Endometrium (tissue), 2 donors: Measurements from ENCODE around the gene CREB3L4.
"Not testable (repeated sequence)": the region's sequence is repeated elsewhere in the genome, so short reads cannot be mapped to it uniquely, and the experiment has no call there.

Experiments used
- FAIRE-seq: peaks from 2 replicates; lab custom pipeline; 2012; peaks lifted over from hg19 to GRCh38; lab: Jason Lieb, UNC
- donor health status: control.
- donor health status: control.

CREB3L4 gene

DNA sequence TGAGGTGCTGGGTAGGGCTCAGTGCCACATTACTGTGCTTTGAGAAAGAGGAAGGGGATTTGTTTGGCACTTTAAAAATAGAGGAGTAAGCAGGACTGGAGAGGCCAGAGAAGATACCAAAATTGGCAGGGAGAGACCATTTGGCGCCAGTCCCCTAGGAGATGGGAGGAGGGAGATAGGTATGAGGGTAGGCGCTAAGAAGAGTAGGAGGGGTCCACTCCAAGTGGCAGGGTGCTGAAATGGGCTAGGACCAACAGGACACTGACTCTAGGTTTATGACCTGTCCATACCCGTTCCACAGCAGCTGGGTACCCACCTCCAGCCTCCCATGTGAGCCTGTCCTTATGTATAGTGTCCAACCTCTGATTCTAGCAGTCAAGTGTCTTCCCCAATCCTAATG lies 8.2 kb upstream of the CREB3L4 start:
- no peak for FAIRE-seq

DNA sequence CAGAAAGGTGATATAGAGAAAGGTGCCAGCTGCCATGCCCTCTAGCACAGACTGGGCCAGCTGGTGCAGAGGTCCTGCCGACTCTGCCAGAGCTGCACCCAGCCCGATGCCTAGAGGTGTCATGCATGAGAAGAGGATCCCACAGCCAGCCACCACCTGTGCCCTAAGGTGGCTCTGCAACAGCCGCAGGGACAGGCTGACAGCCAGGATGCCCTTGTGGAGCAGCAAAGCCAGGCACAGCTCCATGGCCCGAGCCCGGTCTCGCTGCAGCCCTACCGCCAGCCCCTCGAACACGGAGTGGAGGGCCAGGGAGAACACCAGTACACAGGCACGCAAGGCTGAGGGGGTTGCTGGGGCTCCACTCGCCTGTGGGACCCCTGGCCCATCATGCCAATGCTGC lies 7.5 kb upstream of the CREB3L4 start:
- FAIRE-seq: no peak

DNA sequence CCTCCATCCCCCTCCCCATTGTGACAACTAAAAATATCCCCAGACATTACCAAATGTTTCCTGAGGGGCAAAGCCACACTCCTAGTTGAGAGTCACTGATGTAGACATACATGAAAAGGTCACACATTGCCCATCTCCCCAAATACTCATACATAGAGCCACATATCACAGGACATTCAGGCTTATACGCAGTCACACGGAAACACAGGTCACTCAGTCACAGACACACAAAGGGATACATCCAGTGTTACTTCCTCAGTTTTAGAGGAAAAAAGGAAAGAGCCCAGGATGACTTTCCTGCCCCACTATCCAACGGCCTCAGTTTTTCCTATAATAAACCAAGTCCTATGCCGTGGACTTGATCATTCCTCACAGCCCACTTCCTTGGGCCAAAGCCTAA lies 6.3 kb upstream of the CREB3L4 start:
- no peak for FAIRE-seq

DNA sequence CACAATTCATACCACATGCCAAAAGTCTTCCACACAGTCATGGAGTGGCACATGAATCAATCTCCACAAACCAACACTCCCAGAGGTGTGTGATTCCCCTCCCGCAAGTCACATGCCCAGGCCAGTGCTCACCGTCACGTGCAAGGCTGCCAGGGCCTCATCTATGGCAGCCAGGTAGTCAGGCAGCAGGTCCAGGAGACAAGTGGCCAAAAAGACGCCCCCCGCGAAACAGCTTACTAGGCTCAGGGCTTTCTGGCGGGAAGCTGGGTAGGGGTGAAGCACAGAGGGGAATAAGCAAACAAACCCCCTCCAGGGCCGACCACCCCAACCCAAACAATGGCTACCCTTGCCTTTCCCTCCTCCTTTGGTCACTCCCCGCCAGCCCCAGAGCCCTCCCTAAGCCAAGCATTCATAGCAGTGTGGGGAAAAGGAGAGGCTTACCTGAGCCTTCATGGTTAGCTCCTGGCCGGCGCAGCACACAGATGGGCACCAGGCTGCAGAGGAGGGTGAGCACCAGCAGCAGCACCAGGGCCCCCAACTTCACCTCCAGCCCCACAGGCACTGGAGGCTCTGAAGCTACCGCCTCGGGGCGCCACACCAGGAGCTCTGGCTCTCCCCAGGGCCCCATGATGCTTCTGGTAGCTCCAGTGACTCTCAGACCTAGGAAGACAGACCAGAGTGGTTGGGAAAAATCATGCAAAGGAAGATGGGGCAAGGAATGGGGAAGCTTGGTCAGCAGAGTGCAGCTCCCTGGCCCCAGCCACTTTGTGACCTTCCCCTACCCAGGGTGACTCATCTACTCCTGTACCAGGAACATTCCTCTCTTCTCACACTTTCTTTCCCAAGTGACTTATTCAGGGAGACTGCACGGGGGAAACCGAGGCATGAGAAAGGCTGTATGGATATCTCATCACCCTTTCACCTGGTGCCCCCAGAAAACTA lies 5.3 kb upstream of the CREB3L4 start:
- no peak for FAIRE-seq

DNA sequence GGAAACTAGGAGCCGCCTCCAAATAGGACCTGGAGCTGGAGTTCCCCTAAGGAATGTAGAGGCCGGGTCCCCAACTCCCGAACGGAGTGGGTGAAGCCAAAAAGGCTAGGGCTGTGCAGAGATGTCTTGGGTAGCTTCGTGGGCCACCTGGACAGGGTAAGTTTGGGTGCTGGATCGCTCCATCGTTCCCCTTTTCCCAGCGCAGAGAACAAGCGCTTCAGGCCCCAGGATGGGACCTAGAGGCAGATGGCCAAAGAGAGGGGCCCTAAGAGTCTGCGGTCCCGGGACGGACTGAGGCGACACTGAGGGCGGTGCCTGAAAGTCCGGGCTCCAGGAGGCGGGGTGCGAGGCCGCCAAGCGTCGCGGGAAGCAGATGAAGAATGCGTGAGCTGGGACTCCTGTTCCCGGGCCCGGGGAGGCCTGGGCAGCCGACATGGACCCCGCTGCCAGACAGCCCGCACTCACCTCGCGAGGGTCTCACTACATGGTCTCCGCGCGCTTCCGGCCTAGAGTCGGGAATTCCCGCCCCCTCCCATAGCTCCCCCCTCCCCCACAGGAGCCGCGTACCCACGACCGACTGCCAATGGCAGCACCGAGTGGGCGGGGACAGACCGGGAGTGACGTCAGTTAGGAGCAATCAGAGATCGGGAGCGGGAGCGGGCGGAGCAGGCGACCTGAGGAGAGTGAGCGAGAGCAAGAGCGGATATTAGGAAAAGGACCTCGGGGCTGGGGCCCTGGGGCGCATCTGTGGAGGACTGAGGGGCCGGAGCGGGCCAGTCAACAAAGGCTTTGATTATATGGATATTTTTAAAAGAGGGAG lies 4.5 kb upstream of the CREB3L4 start, which contains the start of gene SLC39A1:
Gene SLC39A1 (minus strand): TSS at position 508 of the 820 bp plus-strand sequence. CDS start 822 bp downstream, outside the sequence.
- no peak for FAIRE-seq

DNA sequence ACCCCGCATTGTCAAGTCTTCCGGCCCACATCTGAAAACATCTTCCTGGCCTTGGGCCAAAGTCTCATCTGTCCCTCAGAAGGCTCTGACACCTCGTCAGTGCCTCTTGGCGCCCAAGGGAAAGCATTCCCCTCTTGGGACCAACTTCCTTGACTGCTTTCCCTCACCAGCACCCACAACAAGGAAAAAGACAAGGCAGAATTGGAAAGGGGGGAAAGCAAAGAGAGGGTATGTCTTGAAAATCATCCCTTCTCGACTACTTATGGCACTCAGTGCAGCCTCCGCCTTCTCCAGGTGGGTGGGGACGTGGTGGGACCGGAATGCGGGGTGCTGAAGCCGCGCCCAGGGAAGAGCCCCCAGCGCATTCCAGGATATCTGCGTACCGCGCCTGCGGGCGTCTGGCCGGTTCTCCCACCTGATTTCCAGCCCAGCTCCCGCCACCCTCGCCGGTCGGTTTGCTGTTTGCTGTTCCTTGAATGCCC lies 3.8 kb upstream of the CREB3L4 start:
- FAIRE-seq: no peak

DNA sequence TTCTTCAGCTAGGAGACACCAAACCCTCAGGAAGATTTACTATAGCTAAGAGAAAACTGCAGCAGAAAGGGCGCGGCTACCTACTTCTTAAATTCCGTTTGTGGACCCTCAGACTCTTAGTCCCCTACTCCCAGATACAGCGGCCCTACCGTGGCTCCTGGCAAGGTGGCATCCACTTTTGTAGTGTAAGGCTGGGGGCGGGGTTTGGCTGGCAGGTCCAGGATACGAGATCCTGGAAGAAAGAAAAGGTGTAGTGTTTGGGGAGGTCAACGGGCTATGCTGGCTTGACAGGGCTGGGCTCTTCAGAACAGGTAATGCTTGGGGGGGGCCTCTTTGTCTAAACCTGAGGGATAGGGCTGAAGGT lies 280 bp downstream of the CREB3L4 start:
- no peak for FAIRE-seq

DNA sequence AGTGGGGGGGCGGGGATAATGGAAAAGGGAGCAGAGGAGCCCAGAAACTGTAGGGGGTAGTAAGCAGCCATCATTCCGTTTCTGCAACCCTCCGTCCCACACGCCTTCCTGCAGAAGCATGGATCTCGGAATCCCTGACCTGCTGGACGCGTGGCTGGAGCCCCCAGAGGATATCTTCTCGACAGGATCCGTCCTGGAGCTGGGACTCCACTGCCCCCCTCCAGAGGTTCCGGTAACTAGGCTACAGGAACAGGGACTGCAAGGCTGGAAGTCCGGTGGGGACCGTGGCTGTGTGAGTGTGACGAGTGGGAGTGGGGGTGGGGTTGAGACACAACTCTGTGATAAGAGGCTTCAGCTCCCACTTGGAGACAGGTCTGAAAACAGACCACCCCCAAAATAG lies 706 bp downstream of the CREB3L4 start:
- FAIRE-seq: no peak

DNA sequence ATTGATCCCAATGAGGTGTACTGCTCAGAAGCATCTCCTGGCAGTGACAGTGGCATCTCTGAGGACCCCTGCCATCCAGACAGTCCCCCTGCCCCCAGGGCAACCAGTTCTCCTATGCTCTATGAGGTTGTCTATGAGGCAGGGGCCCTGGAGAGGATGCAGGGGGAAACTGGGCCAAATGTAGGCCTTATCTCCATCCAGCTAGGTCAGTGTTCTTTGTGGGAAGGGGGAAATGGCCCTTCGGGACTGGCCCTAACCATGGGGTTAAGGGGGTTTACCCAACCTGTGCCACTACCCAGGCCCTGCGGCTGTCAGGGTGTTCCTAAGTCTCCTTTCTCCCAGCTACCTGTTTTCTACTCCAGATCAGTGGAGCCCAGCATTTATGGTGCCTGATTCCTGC lies 1.3 kb downstream of the CREB3L4 start:
- FAIRE-seq: no peak

DNA sequence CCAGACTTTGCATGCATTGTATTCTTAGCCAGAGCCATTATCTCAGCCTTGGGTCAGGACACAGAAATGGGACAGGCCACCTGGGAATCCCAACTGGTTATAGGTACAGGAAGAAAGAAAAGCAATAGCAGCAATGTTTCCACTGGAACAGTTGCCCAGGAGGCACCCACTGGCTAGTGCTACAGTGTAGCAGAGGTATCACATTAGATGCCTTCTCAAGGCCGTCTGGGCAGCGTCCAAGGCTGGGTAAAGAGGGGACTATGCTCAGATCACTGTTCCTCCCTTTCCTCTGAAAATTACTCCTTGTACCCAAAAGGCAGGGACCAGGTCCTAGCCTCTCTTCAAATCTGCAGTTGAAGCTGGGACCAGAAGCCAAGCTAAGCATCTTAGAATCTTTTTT lies 2.6 kb downstream of the CREB3L4 start:
- no peak for FAIRE-seq

DNA sequence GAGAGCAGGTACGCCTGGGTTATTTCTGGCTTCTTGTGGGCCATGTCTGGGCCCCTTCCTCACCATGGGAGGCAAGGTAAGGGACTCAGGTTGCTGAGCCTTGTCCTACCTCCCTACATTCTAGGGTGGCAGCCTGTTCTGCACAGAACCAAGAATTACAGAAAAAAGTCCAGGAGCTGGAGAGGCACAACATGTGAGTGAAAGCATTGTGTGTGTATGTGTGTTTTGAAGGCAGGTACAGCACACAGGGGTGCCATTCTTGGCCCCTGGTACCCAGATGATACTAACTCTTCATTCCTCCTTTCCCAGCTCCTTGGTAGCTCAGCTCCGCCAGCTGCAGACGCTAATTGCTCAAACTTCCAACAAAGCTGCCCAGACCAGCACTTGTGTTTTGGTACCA lies 5.4 kb downstream of the CREB3L4 start:
- no peak for FAIRE-seq

DNA sequence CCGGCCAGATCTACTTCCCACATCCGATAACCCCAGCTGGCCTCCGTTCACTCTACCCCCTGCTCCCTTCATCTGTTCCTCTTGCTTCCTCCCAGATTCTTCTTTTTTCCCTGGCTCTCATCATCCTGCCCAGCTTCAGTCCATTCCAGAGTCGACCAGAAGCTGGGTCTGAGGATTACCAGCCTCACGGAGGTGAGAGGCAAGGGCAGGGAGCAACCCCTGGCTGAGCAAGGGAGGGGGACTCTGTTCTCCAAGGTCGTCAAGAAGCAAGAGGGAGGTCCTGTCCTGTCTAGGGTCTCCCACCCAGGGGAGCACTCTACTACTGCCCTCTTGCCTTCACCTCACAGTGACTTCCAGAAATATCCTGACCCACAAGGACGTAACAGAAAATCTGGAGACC lies 5.8 kb downstream of the CREB3L4 start:
- FAIRE-seq: no peak

DNA sequence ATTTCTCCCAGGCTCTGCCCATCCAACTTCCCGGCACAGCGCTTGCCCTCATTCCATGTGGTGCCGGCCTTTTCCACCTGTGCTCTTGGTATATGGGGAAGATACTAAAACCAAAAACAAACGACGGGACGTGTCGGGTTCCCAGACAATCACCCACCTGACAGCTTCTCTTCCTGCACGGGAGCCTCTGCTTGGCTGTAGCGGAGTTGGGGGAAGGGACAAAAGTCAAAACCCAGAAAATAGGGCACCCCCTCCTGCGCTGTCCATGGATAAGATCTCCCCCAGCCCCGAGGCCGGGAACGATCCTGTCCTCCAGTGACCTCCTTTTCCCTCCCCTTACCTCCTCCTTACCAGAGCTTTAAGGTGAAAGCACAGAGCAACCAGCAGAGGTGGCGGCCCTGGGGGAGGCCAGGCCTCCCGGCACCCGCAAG lies 9.1 kb downstream of the CREB3L4 start:
- FAIRE-seq: no peak

DNA sequence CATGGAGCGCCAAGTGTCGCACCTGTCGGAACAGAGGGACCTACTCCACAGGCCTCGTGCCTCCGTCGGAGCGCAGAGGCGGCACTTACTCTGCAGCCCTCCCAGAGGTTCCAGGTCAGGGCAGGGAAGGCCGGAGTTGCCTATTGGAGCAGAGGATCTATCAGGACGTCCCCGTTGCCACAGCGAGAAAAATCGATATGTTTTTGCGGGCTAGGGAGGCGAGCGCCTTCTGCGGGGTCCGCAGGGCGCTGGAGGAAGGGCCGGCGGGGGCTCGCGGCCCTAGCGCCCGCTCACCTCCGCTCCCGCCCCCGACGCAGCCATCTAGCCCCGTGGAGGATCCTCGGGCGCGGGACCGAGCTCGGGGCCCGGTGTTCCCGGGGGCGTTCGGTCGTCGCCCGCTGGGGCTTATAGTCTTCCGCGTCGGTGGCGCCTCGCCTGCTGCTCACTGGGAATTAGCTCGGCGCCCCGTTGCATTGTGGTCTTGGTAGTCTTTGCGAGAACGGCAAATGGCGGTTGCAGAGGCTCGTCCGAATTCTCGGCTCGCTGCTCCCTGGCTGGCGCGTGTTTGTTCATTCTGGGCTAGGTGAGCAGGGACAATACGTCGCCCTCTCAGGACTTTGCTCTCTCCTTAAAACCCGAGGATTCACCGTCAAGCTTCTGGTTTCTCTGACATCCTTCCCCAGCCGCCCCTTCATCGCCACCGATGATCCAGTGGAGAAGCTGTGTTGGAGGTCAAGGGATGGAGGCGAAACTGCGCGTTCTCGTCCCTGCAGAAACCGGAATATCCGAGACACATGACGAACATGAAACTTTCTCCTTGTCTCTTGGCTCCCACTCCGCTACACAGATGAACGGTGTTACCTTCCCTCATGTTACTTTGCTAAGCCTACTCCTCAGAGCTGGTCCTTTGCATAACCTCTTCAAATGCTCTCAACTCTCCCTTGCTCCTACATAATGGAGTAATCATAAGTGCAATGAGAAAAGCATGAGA lies 9.8 kb downstream of the CREB3L4 start, which contains the start of gene JTB:
Gene JTB (minus strand): TSS at position 425 of the 991 bp plus-strand sequence. CDS start 422 bp downstream, at position 3.
- no peak for FAIRE-seq

DNA sequence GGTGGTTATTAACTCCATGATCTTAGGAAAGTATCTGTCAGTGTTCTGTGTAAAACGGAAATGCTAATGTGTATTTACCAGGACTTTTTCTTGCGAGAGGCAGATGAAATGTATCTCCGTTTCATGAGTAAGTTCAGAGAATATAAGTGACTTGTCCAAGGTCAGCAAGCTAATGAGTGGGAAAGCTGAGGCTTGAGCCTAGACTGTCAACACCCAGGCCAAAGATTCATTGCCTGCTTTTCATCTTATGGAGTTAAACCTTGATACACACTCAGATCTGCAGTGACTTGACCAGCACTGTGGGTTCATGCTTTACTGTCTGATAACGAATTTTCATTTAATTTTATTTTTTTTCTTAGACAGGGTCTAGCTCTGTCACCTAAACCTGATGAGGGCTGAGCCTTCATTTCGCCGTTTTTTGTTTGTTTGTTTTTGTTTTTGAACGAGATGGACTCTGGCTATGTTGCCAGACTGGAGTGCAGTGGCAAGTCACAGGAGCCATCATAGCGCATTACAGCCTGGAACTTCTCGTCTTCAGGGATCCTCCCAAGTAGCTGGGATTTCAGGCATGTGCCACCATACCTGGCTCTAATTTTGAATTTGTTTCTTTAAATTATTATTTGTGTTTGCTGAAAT lies 10.7 kb downstream of the CREB3L4 start:
- FAIRE-seq: no peak

DNA sequence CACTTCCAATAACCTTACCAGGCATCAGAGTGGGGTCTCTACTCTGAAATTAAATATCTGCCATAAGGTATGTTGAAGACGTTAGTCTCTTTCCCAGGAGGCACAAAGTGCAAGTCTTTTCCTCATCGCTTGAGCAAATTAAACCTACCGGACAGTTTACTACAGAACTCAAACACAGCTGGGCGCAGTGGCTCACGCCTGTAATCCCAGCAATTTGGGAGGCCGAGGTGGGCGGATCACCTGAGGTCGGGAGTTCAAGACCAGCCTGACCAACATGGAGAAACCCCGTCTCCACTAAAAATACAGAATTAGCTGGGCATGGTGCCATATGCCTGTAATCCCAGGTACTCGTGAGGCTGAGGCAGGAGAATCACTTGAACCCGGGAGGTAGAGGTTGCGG lies 11.4 kb downstream of the CREB3L4 start:
- FAIRE-seq: not testable (repeated sequence)

DNA sequence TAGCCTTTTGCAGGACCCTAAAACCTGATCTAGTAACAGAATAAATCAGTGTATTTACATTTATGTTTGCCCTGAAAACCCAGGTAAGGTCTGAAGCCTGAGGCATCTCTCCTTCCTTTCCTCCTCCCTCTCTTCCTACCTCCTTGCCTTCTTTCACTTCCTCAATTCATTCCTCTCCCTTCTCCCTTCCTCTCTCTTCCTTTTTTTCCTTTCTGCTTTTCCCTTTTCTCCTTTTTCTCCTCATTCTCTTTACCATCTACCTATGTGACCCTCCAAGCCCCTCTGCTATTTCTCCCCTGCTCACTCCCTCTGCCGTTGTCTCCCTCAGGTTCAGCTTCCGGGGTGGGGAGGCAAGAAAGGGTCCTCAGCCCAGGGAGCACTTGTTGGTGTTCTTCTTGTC lies 14.0 kb downstream of the CREB3L4 start:
- FAIRE-seq: not testable (repeated sequence)

DNA sequence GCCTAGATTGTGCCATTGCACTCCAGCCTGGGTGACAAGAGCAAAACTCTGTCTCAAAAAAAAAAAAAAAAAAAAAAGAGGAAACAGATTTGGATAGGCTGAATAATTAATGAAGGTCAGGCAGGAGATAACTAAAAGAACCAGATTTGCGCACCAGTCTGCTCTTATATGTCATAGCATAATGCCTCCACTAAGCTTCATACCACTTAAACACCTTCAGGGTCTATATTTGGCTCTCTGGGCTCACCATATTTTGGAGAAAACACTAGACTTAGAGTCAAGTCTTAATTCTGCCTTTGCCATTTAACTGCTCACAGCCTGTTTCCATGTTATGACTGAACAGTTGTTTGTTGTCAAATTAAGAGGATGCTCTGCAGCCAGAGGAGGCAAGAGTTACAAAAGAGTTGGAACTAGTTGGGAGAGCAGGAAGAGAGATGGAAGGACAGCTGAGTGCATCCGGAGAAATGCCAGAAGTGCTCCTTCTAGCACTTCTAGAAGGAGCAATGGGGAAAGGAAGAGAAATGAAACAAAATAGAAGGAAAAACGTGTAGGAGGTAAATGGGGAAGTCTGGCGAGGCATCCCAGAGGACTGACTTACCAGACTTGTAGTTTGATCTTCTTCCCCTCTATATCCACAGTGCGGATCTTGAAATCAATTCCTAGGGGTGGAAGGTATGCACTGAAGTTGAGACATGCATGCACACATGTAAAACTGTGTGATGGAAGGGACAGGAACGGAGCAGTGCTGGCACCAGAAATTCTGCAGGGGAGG lies 16.6 kb downstream of the CREB3L4 start:
- no peak for FAIRE-seq

DNA sequence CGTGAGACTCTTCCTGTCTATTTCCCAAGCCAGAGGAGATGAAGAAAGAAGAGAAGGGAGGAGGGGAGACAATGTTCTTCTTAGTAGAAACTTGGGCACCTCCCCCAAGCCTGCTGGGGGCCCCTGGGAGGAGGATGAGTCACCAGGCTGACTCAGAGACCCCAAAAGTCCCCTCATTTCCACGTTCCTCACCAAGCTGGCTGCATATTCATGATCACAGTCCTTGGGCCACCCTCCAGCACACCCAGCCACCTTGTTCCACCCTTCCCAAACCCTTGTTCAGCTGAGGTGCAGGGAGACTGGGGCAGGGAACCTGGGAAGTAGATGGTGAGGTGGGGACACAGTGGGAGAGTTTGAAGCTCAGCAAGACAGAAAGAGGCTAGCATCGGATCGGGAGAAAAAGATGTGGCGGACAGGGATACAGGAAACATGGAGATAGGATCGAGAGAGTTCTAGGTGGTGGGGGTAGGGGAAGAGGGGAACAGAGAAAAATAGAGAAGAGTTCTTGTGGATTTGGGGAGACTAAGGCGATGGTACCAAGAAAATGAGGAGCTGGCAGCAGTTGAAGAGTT lies 17.7 kb downstream of the CREB3L4 start:
- FAIRE-seq: no peak
